Colonic mucosa (tissue), 4 donors: ENCODE results near the gene CCDC71. TPM values are rescaled to one million over a fixed set of nuclear protein-coding genes. Genes with fewer than 3 reads are reported as not detected.

ENCODE experiments used
- DNase-seq: peaks from one replicate; pipeline ENCODE4 v3.0.0-alpha.2; 2020
- H3K27ac ChIP-seq: fragments of 200-600 bp; one replicate; pipeline ENCODE4 v1.8.0; 2021
- H3K27me3 ChIP-seq: fragments of 200-600 bp; one replicate; pipeline ENCODE4 v1.8.0; 2021
- H3K36me3 ChIP-seq: fragments of 200-600 bp; one replicate; pipeline ENCODE4 v1.8.0; 2021
- H3K4me1 ChIP-seq: fragments of 200-600 bp; one replicate; pipeline ENCODE4 v1.8.0; 2021; ENCODE audit warnings: mild to moderate bottlenecking
- H3K4me3 ChIP-seq: fragments of 200-600 bp; one replicate; pipeline ENCODE4 v1.8.0; 2021
- H3K9ac ChIP-seq, 2 donors: one replicate each; pipeline ENCODE4 v1.7.0; 2013; ENCODE audit warnings: control low read depth in 2 of 2, low read depth in 2 of 2, low read length in 2 of 2
- H3K9me3 ChIP-seq: fragments of 200-600 bp; one replicate; pipeline ENCODE4 v1.8.0; 2021
- CTCF ChIP-seq: fragments of 200-600 bp; IDR thresholded peaks from one replicate; pipeline ENCODE4 v1.8.0; 2022; ENCODE audit warnings: antibody characterized with exemption, mild to moderate bottlenecking
- intact Hi-C: fragments of 100-400 bp; cut with DNase I; formaldehyde crosslinking; loops from one replicate; pipeline ENCODE4 v1.14.1; 2022
- total RNA-seq, 2 donors: library from RNA; stranded (reverse); fragmentation: NEBNext Ultra II Directional in 1 of 2; extraction: Animal tissue kit (Norgen Biotek cat#: 25700) in 1 of 2; gene quantifications; one replicate each; pipeline ENCODE4 v1.2.1, GENCODE V29; 2021
- donor health status: healthy.
- donor health status: DM: no; HTN: no; CAD: no.
- donor health status: DM: no; HTN: no; CAD: no.

The CCDC71 gene
- total RNA-seq, 2 donors from 2014 or later = 17.8 to 22.6 TPM

DNA sequence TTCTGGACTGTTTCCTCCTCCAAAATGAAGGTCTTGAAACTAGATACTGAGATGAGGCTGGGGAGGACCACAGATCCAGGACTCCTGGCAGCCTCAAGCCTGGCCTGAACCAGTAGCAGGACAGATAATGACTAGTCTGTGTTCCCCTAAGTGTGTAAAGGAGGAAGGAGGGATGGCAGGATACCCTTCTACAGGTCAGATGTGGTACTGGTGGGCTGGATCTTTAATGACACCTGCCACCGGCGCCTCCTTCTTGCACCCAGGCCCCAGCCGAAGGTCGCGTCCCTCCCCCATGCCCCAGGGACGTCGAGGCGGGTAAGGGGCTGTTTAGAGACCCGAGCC is 46.1 kb downstream of the CCDC71 start:
- no peak for TF ChIP-seq CTCF
- Histone ChIP-seq H3K27ac (peak overlapping the region; percentile 94), H3K9me3 (no peaks in the 10 kb centered on the region), H3K4me3 (peak overlapping the region; percentile 83), H3K9ac (peak overlapping the region; percentile 99 to 100), H3K36me3 (peaks cover 28% of the 10 kb centered on the region), H3K27me3 (no peaks in the 10 kb centered on the region), H3K4me1 (peaks cover 10% of the 10 kb centered on the region)
- intact Hi-C loops = no loop called here
- no peak for DNase-seq

DNA sequence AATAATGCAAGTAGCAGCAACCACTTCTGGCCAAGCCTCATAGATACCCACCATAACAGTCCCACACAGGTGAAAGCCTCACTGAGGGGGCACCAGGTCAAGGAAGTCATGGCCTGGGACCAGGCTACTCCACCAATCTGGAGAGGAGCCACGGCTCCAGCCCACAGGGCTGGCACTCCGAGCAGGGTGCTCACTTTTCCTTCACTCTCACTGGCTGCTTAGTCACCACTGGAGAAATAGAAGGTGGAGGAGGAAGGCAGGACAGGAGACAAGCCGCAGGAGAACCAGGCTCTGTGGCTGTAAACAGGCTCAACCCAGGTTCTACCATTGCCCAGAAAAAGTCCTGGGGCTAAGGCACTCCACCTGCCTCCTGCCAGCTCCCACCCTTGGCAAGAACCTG is 46.7 kb downstream of the CCDC71 start:
- Histone ChIP-seq H3K27ac (no peak overlapping the region), H3K9ac (peak overlapping the region; percentile 99 to 100), H3K27me3 (no peaks in the 10 kb centered on the region), H3K36me3 (peaks cover 34% of the 10 kb centered on the region), H3K4me3 (peak overlapping the region; percentile 83), H3K4me1 (peaks cover 10% of the 10 kb centered on the region), H3K9me3 (no peaks in the 10 kb centered on the region)
- no peak for TF ChIP-seq CTCF
- no peak for DNase-seq
- intact Hi-C loops = no loop called here

- Histone ChIP-seq H3K9ac (peak overlapping the region; percentile 99 to 100), H3K36me3 (peaks cover 38% of the 10 kb centered on the region), H3K27me3 (no peaks in the 10 kb centered on the region), H3K4me1 (peaks cover 10% of the 10 kb centered on the region), H3K4me3 (no peak overlapping the region), H3K27ac (no peak overlapping the region), H3K9me3 (no peaks in the 10 kb centered on the region)
- no peak for TF ChIP-seq CTCF
- intact Hi-C loops = no loop called here
- no peak for DNase-seq
Observed at GRCh38 chr3:49119036-49119435, 47.1 kb downstream of the CCDC71 start.

Other genes with a start within 250 kb of the CCDC71 start
- gene ARIH2, start 247.5 kb downstream of the CCDC71 start, total RNA-seq = 10 to 100 TPM; 55.6 to 77.4 TPM
- gene P4HTM, start 176.1 kb downstream of the CCDC71 start, total RNA-seq = 10 to 100 TPM; 34.9 to 73.9 TPM
- 100 to 1,000 TPM in 1 of 2 donors, 10 to 100 TPM in 1; 92.3 to 150 TPM for gene WDR6, start 158.9 kb downstream of the CCDC71 start, total RNA-seq
- gene DALRD3, start 147.8 kb downstream of the CCDC71 start, total RNA-seq = 10 to 100 TPM; 22.0 to 23.5 TPM
- gene NDUFAF3, start 144.2 kb downstream of the CCDC71 start, total RNA-seq = 10 to 100 TPM; 62.2 to 98.4 TPM
- 100 to 1,000 TPM; 126 to 249 TPM for gene IMPDH2, start 136.9 kb downstream of the CCDC71 start, total RNA-seq
- gene QRICH1, start 72.3 kb downstream of the CCDC71 start, total RNA-seq = 10 to 100 TPM; 59.8 to 76.0 TPM
- gene QARS1, start 61.6 kb downstream of the CCDC71 start, total RNA-seq = 100 to 1,000 TPM; 371 to 374 TPM
- gene USP19, start 45.5 kb downstream of the CCDC71 start, total RNA-seq = 10 to 100 TPM; 59.1 to 81.0 TPM
- 100 to 1,000 TPM in 1 of 2 donors, 10 to 100 TPM in 1; 83.5 to 112 TPM for gene LAMB2, start 33.3 kb downstream of the CCDC71 start, total RNA-seq
- gene KLHDC8B, start 5.3 kb upstream of the CCDC71 start, total RNA-seq = 1 to 10 TPM; 5.1 to 9.4 TPM
- gene C3orf62, start 110.9 kb upstream of the CCDC71 start, total RNA-seq = 1 to 10 TPM; 3.1 to 4.2 TPM
- gene USP4, start 173.7 kb upstream of the CCDC71 start, total RNA-seq = 10 to 100 TPM; 40.5 to 43.9 TPM
- gene GPX1, start 192.0 kb upstream of the CCDC71 start, total RNA-seq = 100 to 1,000 TPM; 131 to 235 TPM
- 100 to 1,000 TPM; 499 to 506 TPM for gene RHOA, start 245.6 kb upstream of the CCDC71 start, total RNA-seq
- gene TCTA, start 246.1 kb upstream of the CCDC71 start, total RNA-seq = 10 to 100 TPM; 35.0 to 37.6 TPM